Lung (tissue), 13 donors: ENCODE data around the gene CNTNAP1. TPM values are rescaled to one million over a fixed set of nuclear protein-coding genes. Genes with fewer than 3 reads are reported as not detected.

ENCODE experiments used
- ATAC-seq: fragments of 200-7000 bp; cut with Tn5 transposase; one replicate; pipeline ENCODE4 v1.9.1; 2020; ENCODE audit warnings: moderate number of reproducible peaks; ENCODE audit not compliant: insufficient read depth, low FRiP score
- DNase-seq, 3 donors: peaks; one replicate each; pipeline ENCODE4 v3.0.0-alpha.2; 2013 to 2017
- H3K27ac ChIP-seq, 2 donors: one replicate each; pipeline ENCODE4 v1.5.1; 2013; ENCODE audit warnings: mild to moderate bottlenecking in 2 of 2, moderate library complexity in 2 of 2, control low read depth in 1 of 2, inconsistent platforms in 1 of 2, low read depth in 1 of 2, low read length in 1 of 2
- H3K27me3 ChIP-seq, 3 donors: one replicate each; pipeline ENCODE4 v1.5.1; 2013; ENCODE audit warnings: low read length in 2 of 3; ENCODE audit not compliant: control insufficient read depth in 3 of 3, insufficient read depth in 3 of 3
- H3K36me3 ChIP-seq, 4 donors: one replicate each; pipeline ENCODE4 v1.5.1; 2013; ENCODE audit warnings: low read length in 4 of 4, mild to moderate bottlenecking in 1 of 4, moderate library complexity in 1 of 4; ENCODE audit not compliant: control insufficient read depth in 4 of 4, insufficient read depth in 4 of 4
- H3K4me1 ChIP-seq, 5 donors: one replicate each; pipeline ENCODE4 v1.5.1; 2013; ENCODE audit warnings: low read length in 5 of 5, mild to moderate bottlenecking in 2 of 5, moderate library complexity in 1 of 5; ENCODE audit not compliant: control insufficient read depth in 5 of 5, insufficient read depth in 5 of 5
- H3K4me3 ChIP-seq: one replicate; pipeline ENCODE4 v1.5.1; 2013; ENCODE audit warnings: mild to moderate bottlenecking, control low read depth, moderate library complexity
- H3K9ac ChIP-seq, 2 donors: one replicate each; pipeline ENCODE4 v1.5.1; 2013; ENCODE audit warnings: low read length in 2 of 2, control low read depth in 1 of 2; ENCODE audit not compliant: insufficient read depth in 1 of 2
- H3K9me3 ChIP-seq, 4 donors: one replicate each; pipeline ENCODE4 v1.5.1; 2013; ENCODE audit warnings: low read length in 3 of 4, mild to moderate bottlenecking in 1 of 4, moderate library complexity in 1 of 4; ENCODE audit not compliant: control insufficient read depth in 4 of 4, insufficient read depth in 3 of 4
- CTCF ChIP-seq: IDR thresholded peaks from 2 replicates; pipeline ENCODE4 v1.5.1; 2012; ENCODE audit warnings: mild to moderate bottlenecking; ENCODE audit errors: control extremely low read depth, extremely low read depth
- WGBS, 2 donors: extraction: QIAGEN DNeasy Blood & Tissue Kit; methylation state at CpG; one replicate each; pipeline ENCODE4 v1.1.7; 2013; 5-methylcytosine and 5-hydroxymethylcytosine counted together
- polyA plus RNA-seq, 2 donors: library from polyadenylated mRNA; stranded (reverse); fragments of 200-250 nt; gene quantifications; one replicate each; pipeline ENCODE4 v1.2.1, GENCODE V29; 2013
- small RNA-seq: library from RNA; depleted of rRNA; stranded (forward); fragments of <200 nt; gene quantifications from one replicate; pipeline ENCODE3, GENCODE V24; 2014; ENCODE audit warnings: low replicate concordance
- total RNA-seq, 2 donors: library from RNA; depleted of rRNA in 1 of 2; stranded (reverse); fragments of >200 nt in 1 of 2; gene quantifications; one replicate each; pipeline ENCODE4 v1.2.1, GENCODE V29; 2014 to 2021
- donor health status: control.
- donor health status: control.
- donor health status: Bipolar disorder and iron deficiency.
- donor health status: healthy.
- donor health status: DM: yes; HTN: yes; CAD: no.

The CNTNAP1 gene
- total and polyA plus RNA-seq, 4 donors: 2.9 to 12.5 (median 7.6) TPM

DNA sequence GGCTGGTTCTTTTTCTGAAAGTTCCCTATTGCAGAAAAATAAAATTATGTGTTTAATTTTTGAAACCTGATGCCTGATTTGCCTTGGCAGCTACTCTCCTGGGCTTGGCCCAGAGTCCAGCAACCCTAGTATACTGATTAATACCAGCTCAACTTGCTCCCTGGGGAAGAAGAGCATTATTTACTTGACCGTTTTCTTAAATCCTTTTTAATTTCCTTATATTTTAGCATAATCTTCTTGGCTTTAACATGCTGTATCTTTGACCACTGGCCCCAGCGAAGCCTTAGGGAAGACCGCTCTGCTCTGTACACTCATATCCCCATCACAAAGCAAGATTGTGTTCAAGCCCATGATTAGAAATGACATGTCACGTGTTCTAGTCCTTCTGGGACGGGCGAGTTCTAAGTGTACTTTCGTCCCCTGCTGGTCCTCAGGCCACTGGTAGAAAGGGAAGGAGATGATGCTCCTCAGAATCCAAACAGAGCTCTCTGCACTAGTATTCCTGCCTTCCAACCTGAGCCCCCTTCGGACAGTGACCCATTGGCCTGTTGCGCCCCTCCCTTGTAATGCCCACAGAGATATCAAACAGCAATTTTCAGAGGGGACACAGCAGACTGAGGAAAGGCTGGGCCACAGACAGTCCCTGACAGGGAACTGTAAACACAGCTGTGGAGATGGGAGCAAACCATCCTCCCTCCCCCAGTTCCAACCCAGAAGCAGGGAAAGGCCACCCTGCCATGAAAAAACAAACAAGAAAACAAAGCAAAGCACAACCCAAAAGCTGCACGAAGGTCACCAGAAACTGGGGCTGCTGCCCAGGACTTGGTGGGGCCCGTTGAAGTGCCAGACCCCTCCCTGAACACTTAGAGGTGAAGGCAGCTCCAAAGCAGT is 66.8 kb downstream of the CNTNAP1 start:
- 62 to 81% methylated on average over 11 of the region's 11 CpGs for WGBS, 2 donors
- no peak overlapping the region for H3K4me3 ChIP-seq
- ATAC-seq: no peak

More for the DNA sequence above, 66.8 kb downstream of the CNTNAP1 start:
- peak; percentile 31 to 50 (median 43) for DNase-seq
- Histone ChIP-seq H3K9me3 (no peaks in the 10 kb centered on the region), H3K4me1 (peaks cover 0 to 42% (median 13%) of the 10 kb centered on the region in 5 donors), H3K9ac (peak overlapping the region in 1 of 2 donors; percentile 53), H3K36me3 (no peaks in the 10 kb centered on the region), H3K27ac (peak overlapping the region in 1 of 2 donors; percentile 42), H3K27me3 (no peaks in the 10 kb centered on the region)
- no peak for TF ChIP-seq CTCF

Small RNA genes lying within 50 kb of the gene (small RNA-seq; reads per million reads assigned to genes)
- gene MIR6780A: not detected

Other genes starting within 250 kb of the CNTNAP1 start
- gene ATP6V0A1, start 223.7 kb upstream of the CNTNAP1 start, total RNA-seq: 100 to 1,000 TPM in 1 of 2 donors, 10 to 100 TPM in 1; 85.1 to 203 TPM
- 10 to 100 TPM; 44.4 to 63.9 TPM for gene ATP6V0A1, start 223.7 kb upstream of the CNTNAP1 start, polyA plus RNA-seq
- gene NAGLU, start 146.3 kb upstream of the CNTNAP1 start, total RNA-seq: 10 to 100 TPM; 16.8 to 69.8 TPM
- 10 to 100 TPM; 32.3 to 37.9 TPM for gene NAGLU, start 146.3 kb upstream of the CNTNAP1 start, polyA plus RNA-seq
- gene HSD17B1, start 129.6 kb upstream of the CNTNAP1 start, total RNA-seq: 1 to 10 TPM in 1 of 2 donors, under 1 TPM in 1; 0.98 to 1.3 TPM
- 1 to 10 TPM; 1.8 to 2.4 TPM for gene HSD17B1, start 129.6 kb upstream of the CNTNAP1 start, polyA plus RNA-seq
- 10 to 100 TPM; 25.9 to 93.2 TPM for gene COASY, start 120.4 kb upstream of the CNTNAP1 start, total RNA-seq
- 10 to 100 TPM; 57.3 to 71.3 TPM for gene COASY, start 120.4 kb upstream of the CNTNAP1 start, polyA plus RNA-seq
- gene MLX, start 115.4 kb upstream of the CNTNAP1 start, total RNA-seq: 10 to 100 TPM; 31.9 to 69.7 TPM
- gene MLX, start 115.4 kb upstream of the CNTNAP1 start, polyA plus RNA-seq: 10 to 100 TPM; 61.8 to 71.6 TPM
- gene PSMC3IP, start 104.8 kb upstream of the CNTNAP1 start, total RNA-seq: 1 to 10 TPM; 3.4 to 7.5 TPM
- gene PSMC3IP, start 104.8 kb upstream of the CNTNAP1 start, polyA plus RNA-seq: 1 to 10 TPM; 3.7 to 4.3 TPM
- 10 to 100 TPM; 61.3 to 62.7 TPM for gene RETREG3, start 73.2 kb upstream of the CNTNAP1 start, total RNA-seq
- gene RETREG3, start 73.2 kb upstream of the CNTNAP1 start, polyA plus RNA-seq: 10 to 100 TPM; 16.1 to 27.6 TPM
- gene TUBG1, start 72.8 kb upstream of the CNTNAP1 start, total RNA-seq: 10 to 100 TPM; 12.1 to 38.1 TPM
- 10 to 100 TPM; 31.1 to 39.0 TPM for gene TUBG1, start 72.8 kb upstream of the CNTNAP1 start, polyA plus RNA-seq
- gene TUBG2, start 23.2 kb upstream of the CNTNAP1 start, total RNA-seq: 10 to 100 TPM; 13.0 to 22.0 TPM
- 10 to 100 TPM in 1 of 2 donors, 1 to 10 TPM in 1; 6.9 to 10.5 TPM for gene TUBG2, start 23.2 kb upstream of the CNTNAP1 start, polyA plus RNA-seq
- 10 to 100 TPM; 23.9 to 30.2 TPM for gene PLEKHH3, start 5.5 kb upstream of the CNTNAP1 start, total RNA-seq
- gene PLEKHH3, start 5.5 kb upstream of the CNTNAP1 start, polyA plus RNA-seq: 10 to 100 TPM; 21.2 to 22.0 TPM
- gene CCR10, start 688 bp upstream of the CNTNAP1 start, total RNA-seq: 1 to 10 TPM in 1 of 2 donors, under 1 TPM in 1; 1.00 to 1.9 TPM
- 1 to 10 TPM in 1 of 2 donors, under 1 TPM in 1; 0.55 to 3.1 TPM for gene CCR10, start 688 bp upstream of the CNTNAP1 start, polyA plus RNA-seq
- 10 to 100 TPM; 33.6 to 53.2 TPM for gene EZH1, start 62.5 kb downstream of the CNTNAP1 start, total RNA-seq
- 10 to 100 TPM; 20.7 to 21.2 TPM for gene EZH1, start 62.5 kb downstream of the CNTNAP1 start, polyA plus RNA-seq
- 10 to 100 TPM; 55.0 to 66.6 TPM for gene RAMP2, start 78.7 kb downstream of the CNTNAP1 start, total RNA-seq
- 100 to 1,000 TPM in 1 of 2 donors, 10 to 100 TPM in 1; 43.8 to 101 TPM for gene RAMP2, start 78.7 kb downstream of the CNTNAP1 start, polyA plus RNA-seq
- gene VPS25, start 90.9 kb downstream of the CNTNAP1 start, total RNA-seq: 10 to 100 TPM; 42.4 to 64.8 TPM
- gene VPS25, start 90.9 kb downstream of the CNTNAP1 start, polyA plus RNA-seq: 10 to 100 TPM; 45.1 to 93.7 TPM
- gene WNK4, start 98.1 kb downstream of the CNTNAP1 start, total RNA-seq: under 1 TPM; 0.40 to 0.77 TPM
- gene WNK4, start 98.1 kb downstream of the CNTNAP1 start, polyA plus RNA-seq: under 1 TPM; 0.09 to 0.49 TPM
- 10 to 100 TPM; 55.7 to 69.2 TPM for gene COA3, start 116.2 kb downstream of the CNTNAP1 start, total RNA-seq
- gene COA3, start 116.2 kb downstream of the CNTNAP1 start, polyA plus RNA-seq: 100 to 1,000 TPM in 1 of 2 donors, 10 to 100 TPM in 1; 84.1 to 142 TPM
- gene CNTD1, start 116.3 kb downstream of the CNTNAP1 start, total RNA-seq: 1 to 10 TPM in 1 of 2 donors, under 1 TPM in 1; 0.92 to 1.6 TPM
- gene CNTD1, start 116.3 kb downstream of the CNTNAP1 start, polyA plus RNA-seq: under 1 TPM; 0.61 to 0.64 TPM
- gene BECN1, start 141.8 kb downstream of the CNTNAP1 start, total RNA-seq: 100 to 1,000 TPM in 1 of 2 donors, 10 to 100 TPM in 1; 87.6 to 114 TPM
- 10 to 100 TPM; 33.0 to 81.6 TPM for gene BECN1, start 141.8 kb downstream of the CNTNAP1 start, polyA plus RNA-seq
- gene PSME3, start 150.9 kb downstream of the CNTNAP1 start, total RNA-seq: 100 to 1,000 TPM in 1 of 2 donors, 10 to 100 TPM in 1; 46.4 to 109 TPM
- gene PSME3, start 150.9 kb downstream of the CNTNAP1 start, polyA plus RNA-seq: 100 to 1,000 TPM in 1 of 2 donors, 10 to 100 TPM in 1; 34.5 to 117 TPM
- gene AOC2, start 162.0 kb downstream of the CNTNAP1 start, total RNA-seq: 1 to 10 TPM; 1.6 to 2.4 TPM
- 1 to 10 TPM; 1.5 to 1.6 TPM for gene AOC2, start 162.0 kb downstream of the CNTNAP1 start, polyA plus RNA-seq
- 100 to 1,000 TPM in 1 of 2 donors, 10 to 100 TPM in 1; 82.9 to 154 TPM for gene AOC3, start 168.7 kb downstream of the CNTNAP1 start, total RNA-seq
- gene AOC3, start 168.7 kb downstream of the CNTNAP1 start, polyA plus RNA-seq: 10 to 100 TPM; 50.0 to 55.6 TPM
- under 1 TPM in 1 of 2 donors, not detected in 1; 0.09 TPM for gene G6PC1, start 218.3 kb downstream of the CNTNAP1 start, total RNA-seq
- gene G6PC1, start 218.3 kb downstream of the CNTNAP1 start, polyA plus RNA-seq: not detected